Aorta (tissue), 5 donors: Measurements from ENCODE around the gene GMPR2. TPM values are rescaled to one million over a fixed set of nuclear protein-coding genes. Genes with fewer than 3 reads are reported as not detected.
A peak's percentile ranks its signal among the peaks of the same experiment; 100 is the strongest.
"Not testable (repeated sequence)": the region's sequence is repeated elsewhere in the genome, so short reads cannot be mapped to it uniquely, and the experiment has no call there.

ENCODE experiments used
- ATAC-seq: fragments of 200-7000 bp; cut with Tn5 transposase; one replicate; pipeline ENCODE4 v1.9.1; 2022; ENCODE audit warnings: moderate library complexity; ENCODE audit not compliant: low FRiP score
- DNase-seq, 2 donors: peaks; one replicate each; pipeline ENCODE4 v3.0.0-alpha.2; 2020
- H3K27ac ChIP-seq, 2 donors: one replicate each; pipeline ENCODE4 v1.5.1; 2013; ENCODE audit warnings: low read length in 2 of 2, mild to moderate bottlenecking in 2 of 2, moderate library complexity in 2 of 2, control low read depth in 1 of 2, inconsistent platforms in 1 of 2, low read depth in 1 of 2
- H3K27me3 ChIP-seq, 2 donors: one replicate each; pipeline ENCODE4 v1.6.1; 2013; ENCODE audit warnings: control low read depth in 1 of 2, low read length in 1 of 2, mild to moderate bottlenecking in 1 of 2, moderate library complexity in 1 of 2; ENCODE audit not compliant: insufficient read depth in 2 of 2, control insufficient read depth in 1 of 2
- H3K36me3 ChIP-seq, 2 donors: one replicate each; pipeline ENCODE4 v1.6.1; 2013; ENCODE audit warnings: control low read depth in 1 of 2, low read length in 1 of 2, mild to moderate bottlenecking in 1 of 2; ENCODE audit not compliant: insufficient read depth in 2 of 2, control insufficient read depth in 1 of 2
- H3K4me1 ChIP-seq, 2 donors: one replicate each; pipeline ENCODE4 v1.6.1; 2013; ENCODE audit warnings: low read length in 2 of 2, control low read depth in 1 of 2, mild to moderate bottlenecking in 1 of 2, moderate library complexity in 1 of 2; ENCODE audit not compliant: insufficient read depth in 2 of 2, control insufficient read depth in 1 of 2
- H3K4me3 ChIP-seq, 2 donors: one replicate each; pipeline ENCODE4 v1.5.1; 2013; ENCODE audit warnings: low read length in 2 of 2, control low read depth in 1 of 2, mild to moderate bottlenecking in 1 of 2
- H3K9me3 ChIP-seq: one replicate; pipeline ENCODE4 v1.6.1; 2013; ENCODE audit warnings: mild to moderate bottlenecking, low read length; ENCODE audit not compliant: control insufficient read depth
- WGBS, 2 donors: extraction: QIAGEN DNeasy Blood & Tissue Kit; methylation state at CpG; one replicate each; pipeline ENCODE4 v1.1.7; 2013; 5-methylcytosine and 5-hydroxymethylcytosine counted together
- intact Hi-C, 2 donors: fragments of 100-400 bp; cut with DNase I; formaldehyde crosslinking; loops; one replicate each; pipeline versions ENCODE4 v1.14.2 to v1.15.0; 2022
- polyA plus RNA-seq, 2 donors: library from polyadenylated mRNA; stranded (reverse); fragments of 200-250 nt; gene quantifications; one replicate each; pipeline ENCODE4 v1.2.3, GENCODE V29; 2013
- total RNA-seq, 2 donors: library from RNA; stranded (reverse); fragmentation: NEBNext Ultra II Directional; extraction: Animal tissue kit (Norgen Biotek cat#: 25700); gene quantifications; one replicate each; pipeline ENCODE4 v1.2.1, GENCODE V29; 2021
- donor health status: healthy with polysubstance abuse.
- donor health status: Bipolar disorder and iron deficiency.
- donor health status: DM: no; HTN: no; CAD: no.
- donor health status: DM: no; HTN: no; CAD: no.
- donor health status: DM: yes; HTN: yes; CAD: no.

GMPR2 gene
- total and polyA plus RNA-seq, 4 donors = 44.6 to 66.6 (median 57.1) TPM

DNA sequence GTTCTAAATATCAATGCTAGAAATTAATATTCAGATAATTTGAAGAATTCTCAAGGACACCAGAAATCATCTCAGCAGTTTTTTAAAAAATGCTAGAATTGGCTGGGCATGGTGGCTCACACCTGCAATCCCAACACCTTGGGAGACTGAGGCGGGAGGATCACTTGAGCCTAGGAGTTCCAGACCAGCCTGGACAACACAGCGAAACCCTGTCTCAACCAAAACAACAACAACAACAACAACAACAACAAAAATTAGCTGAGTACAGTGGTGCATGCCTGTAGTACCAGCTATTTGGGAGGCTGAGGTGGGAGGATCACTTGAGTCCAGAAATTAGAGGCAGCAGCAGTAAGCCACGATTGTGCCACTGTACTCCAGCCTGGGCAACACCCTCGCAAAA, 13.6 kb upstream of the GMPR2 start:
- H3K27me3 ChIP-seq = no peaks in the 10 kb centered on the region
- 82 to 84% methylated on average over 4 of the region's 4 CpGs for WGBS, 2 donors
- DNase-seq (no peak), ATAC-seq (no peak)
- no peak overlapping the region for H3K4me3 ChIP-seq
- intact Hi-C loops = no loop called here
- no peaks in the 10 kb centered on the region for H3K9me3 ChIP-seq
- no peaks in the 10 kb centered on the region for H3K36me3 ChIP-seq
- H3K27ac ChIP-seq = no peak overlapping the region
- no peaks in the 10 kb centered on the region for H3K4me1 ChIP-seq

DNA sequence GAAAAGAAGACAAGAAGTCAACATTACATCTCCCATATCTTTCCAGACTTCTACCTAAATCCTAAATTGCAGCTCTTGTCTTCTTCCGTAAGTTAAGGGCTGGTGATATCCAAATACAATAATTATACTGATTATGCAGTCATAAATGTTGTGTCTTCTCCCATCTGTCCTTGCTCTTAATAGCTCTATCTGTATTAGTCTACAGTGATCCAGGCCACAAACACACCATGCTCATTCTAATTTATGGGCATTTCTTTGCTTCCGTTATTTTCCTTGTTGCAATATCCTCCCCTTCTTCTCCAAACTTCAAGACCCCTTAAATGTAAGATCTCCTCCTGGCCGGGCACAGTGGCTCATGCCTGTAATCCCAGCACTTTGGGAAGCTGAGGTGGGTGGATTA, 13.2 kb upstream of the GMPR2 start:
- ATAC-seq (no peak), DNase-seq (no peak)
- Histone ChIP-seq H3K4me1 (no peaks in the 10 kb centered on the region), H3K36me3 (no peaks in the 10 kb centered on the region), H3K27ac (no peak overlapping the region), H3K9me3 (no peaks in the 10 kb centered on the region), H3K27me3 (no peaks in the 10 kb centered on the region), H3K4me3 (no peak overlapping the region)
- WGBS, 2 donors = 57% methylated on average over 3 of the region's 3 CpGs
- intact Hi-C loops = no loop called here

DNA sequence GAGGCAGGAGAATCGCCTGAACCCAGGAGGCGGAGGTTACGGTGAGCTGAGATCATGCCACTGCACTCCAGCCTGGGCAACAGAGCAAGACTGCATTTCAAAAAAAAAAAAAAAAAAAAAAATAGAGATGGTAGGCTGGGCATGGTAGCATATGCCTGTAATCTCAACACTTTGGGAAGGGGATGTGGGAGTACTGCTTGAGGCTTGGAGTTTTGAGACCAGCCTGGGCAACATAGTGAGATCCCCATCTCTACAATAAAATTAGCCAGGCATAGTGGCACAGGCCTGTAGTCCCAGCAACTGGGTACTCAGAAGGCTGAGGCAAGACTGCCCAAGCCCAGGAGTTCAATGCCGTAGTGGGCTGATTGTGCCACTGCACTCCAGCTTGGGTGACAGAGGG, 9.7 kb upstream of the GMPR2 start:
- ATAC-seq, H3K4me3 ChIP-seq, H3K4me1 ChIP-seq, H3K9me3 ChIP-seq, H3K27ac ChIP-seq, H3K36me3 ChIP-seq, intact Hi-C loops, DNase-seq, H3K27me3 ChIP-seq: not testable (repeated sequence)
- WGBS, 2 donors = 97% methylated on average over 4 of the region's 4 CpGs

DNA sequence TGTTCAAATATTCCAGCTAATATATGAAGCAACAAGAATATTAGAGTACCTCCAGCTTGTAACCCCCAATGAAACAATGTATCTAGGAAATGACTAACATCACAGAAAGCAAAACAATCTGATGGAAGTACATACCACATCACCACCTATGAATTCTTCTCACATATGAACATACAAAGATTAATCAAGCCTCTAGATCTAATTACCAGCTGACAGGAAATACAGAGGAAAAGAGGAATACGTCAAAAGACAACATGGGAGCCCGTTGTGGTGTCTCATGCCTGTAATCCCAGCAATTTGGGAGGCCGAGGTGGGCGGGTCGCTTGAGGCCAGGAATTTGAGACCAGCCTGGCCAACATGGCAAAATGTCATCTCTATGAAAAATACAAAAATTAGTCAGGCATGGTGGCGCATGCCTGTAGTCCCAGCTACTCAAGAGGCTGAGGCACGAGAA, 8.1 kb upstream of the GMPR2 start:
- WGBS, 2 donors = 82 to 85% methylated on average over 7 of the region's 7 CpGs
- Histone ChIP-seq H3K9me3 (no peaks in the 10 kb centered on the region), H3K27me3 (no peaks in the 10 kb centered on the region), H3K4me3 (no peak overlapping the region), H3K36me3 (no peaks in the 10 kb centered on the region), H3K4me1 (no peaks in the 10 kb centered on the region), H3K27ac (no peak overlapping the region)
- no peak for ATAC-seq
- intact Hi-C loops = no loop called here
- no peak for DNase-seq

DNA sequence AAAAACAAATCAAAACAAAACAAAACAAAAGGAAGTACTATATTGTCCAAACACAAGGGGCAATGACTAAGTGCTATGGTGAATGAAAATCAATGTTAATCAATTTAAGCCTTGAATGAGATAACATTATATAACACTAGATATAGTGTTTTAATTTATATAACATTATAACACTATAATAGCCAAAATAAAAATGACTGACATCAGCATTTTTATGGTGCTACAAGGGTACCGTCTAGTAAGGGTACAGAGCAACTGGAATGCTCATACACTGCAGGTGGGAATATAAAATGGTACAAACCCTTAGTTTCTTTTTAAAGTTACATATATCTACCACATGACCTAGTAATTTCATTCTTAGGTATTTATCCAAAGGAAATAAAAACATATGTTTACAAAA, 6.3 kb upstream of the GMPR2 start:
- Histone ChIP-seq H3K27ac (no peak overlapping the region), H3K27me3 (no peaks in the 10 kb centered on the region), H3K4me1 (no peaks in the 10 kb centered on the region), H3K9me3 (no peaks in the 10 kb centered on the region), H3K4me3 (no peak overlapping the region), H3K36me3 (no peaks in the 10 kb centered on the region)
- DNase-seq (no peak), ATAC-seq (no peak)
- 58 to 63% methylated on average over 1 of the region's 1 CpG for WGBS, 2 donors
- intact Hi-C loops = no loop called here

DNA sequence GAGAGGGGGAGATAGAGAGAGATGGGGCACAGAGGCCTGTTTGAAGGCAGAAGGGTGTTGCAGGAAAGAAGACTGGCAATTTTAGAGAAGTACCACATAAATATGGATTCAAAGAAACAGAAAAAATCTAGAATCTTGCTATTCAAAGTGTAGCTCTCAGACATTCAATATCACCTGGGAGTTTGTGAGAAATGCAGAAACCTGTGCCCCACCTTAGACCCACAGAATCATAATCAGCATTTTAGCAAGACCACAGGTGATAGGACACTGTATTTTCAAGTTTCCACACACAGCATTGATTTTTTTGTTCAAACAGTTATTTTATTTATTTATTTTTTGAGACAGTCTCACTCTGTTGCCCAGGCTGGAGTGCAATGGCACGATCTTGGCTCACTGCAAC, 3.8 kb upstream of the GMPR2 start:
- DNase-seq = no peak
- ATAC-seq = no peak
- Histone ChIP-seq H3K27me3 (no peaks in the 10 kb centered on the region), H3K4me3 (no peak overlapping the region), H3K36me3 (no peaks in the 10 kb centered on the region), H3K27ac (no peak overlapping the region), H3K9me3 (no peaks in the 10 kb centered on the region), H3K4me1 (peaks cover 0 to 3% of the 10 kb centered on the region in 2 donors)
- WGBS, 2 donors = 0 to 2% methylated on average over 1 of the region's 1 CpG
- intact Hi-C loops = no loop called here

DNA sequence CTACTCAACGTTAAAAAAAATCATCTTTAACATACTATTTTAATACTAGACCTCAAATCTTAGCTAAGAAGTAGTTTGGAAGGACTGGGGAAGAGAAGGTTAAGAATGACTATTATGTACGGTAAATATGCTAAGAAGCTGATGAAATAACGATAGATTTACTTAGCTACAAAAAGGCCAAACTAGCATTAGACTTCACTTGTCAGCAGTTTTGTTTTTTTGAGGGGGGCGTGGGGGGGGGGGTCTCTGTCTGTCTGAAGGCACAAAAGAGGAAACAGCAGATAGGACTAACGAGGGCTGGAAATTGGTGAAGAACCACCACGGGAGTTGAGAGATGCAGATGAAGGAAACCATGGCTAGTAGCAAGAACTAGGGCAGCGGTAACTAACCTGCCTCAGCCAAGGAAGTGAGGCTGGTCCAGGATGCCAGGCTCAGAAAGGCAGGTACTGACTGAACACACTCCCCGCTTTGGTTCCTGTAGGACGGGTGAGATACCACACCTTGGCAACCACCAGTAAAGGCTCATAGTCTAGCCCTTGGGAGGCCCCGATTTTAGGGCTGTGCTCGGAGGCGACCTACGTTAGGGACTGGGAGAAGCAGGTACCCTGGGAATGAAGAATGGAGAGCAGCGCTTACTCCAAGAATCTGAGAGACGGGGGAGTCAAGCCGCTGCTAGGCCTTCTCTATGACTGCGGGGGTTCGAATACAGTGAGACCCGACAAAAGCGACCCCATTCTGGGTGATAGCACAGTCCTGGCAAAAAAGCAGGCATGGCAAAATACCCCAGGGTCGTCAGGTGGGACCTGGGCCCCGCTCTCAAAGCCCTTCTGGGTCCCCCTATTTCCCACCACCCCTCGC, 1.2 kb upstream of the GMPR2 start:
- no peak for DNase-seq
- Histone ChIP-seq H3K36me3 (no peaks in the 10 kb centered on the region), H3K27ac (peak overlapping the region in 1 of 2 donors; percentile 46), H3K9me3 (no peaks in the 10 kb centered on the region), H3K27me3 (no peaks in the 10 kb centered on the region), H3K4me1 (peaks cover 0 to 3% of the 10 kb centered on the region in 2 donors), H3K4me3 (peak overlapping the region; percentile 60 to 61)
- no peak for ATAC-seq
- 10 to 11% methylated on average over 23 of the region's 23 CpGs for WGBS, 2 donors
- intact Hi-C loops = loop anchor here (1.0 to 5.0 kb wide), 2 partner anchors 34 to 36 kb away; partner anchors contain the start of gene TM9SF1 (in 2 of the 2)

DNA sequence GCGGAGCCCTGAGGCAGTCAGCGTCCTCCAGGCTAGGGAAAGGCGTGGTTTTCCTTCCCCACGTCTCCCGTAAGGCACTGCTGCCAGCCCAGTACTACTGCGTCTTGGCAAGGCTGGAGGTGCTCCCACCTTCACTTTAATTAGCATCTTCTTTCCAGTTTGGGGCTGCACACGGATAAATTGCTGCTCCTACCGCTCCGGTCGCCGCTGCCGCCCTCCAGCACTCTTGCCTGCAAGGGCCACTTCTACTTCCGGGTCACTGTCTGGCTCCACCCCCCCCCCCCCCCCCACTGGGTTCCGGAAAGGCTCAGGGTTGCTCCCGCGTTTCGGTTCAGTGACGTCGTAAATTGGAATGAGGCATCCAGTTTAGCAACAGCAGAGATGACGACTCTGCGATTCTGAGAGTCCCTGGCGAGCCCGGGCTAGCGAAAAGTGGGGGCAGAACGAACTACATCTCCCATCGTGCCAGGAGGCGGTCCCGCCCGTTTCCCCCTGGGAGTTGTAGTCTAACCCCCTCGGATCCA, 546 bp upstream of the GMPR2 start, which contains the start of gene NEDD8:
Gene NEDD8, minus strand, starts transcription at position 247 of the 524 bp plus-strand sequence. Its CDS starts 100 bp downstream, at position 147.
- H3K27ac ChIP-seq = peak within 1 kb of the TSS in 1 of 2 donors; percentile 93
- intact Hi-C loops = loop anchor here (1.0 to 5.0 kb wide), 2 partner anchors 35 to 37 kb away; partner anchors contain the start of gene TM9SF1 (in 2 of the 2)
- no peaks in the 10 kb centered on the region for H3K9me3 ChIP-seq
- DNase-seq = peak; percentile 97
- H3K4me3 ChIP-seq = peak within 1 kb of the TSS; percentile 60 to 61
- H3K27me3 ChIP-seq = no peaks in the 10 kb centered on the region
- ATAC-seq = peak; percentile 93
- peaks cover 0 to 3% of the 10 kb centered on the region in 2 donors for H3K4me1 ChIP-seq
- peaks cover 0 to under 1% of the 10 kb centered on the region in 2 donors for H3K36me3 ChIP-seq
- 0% methylated on average over 30 of the region's 30 CpGs for WGBS, 2 donors
